22Rv1 (cell line): Measurements from ENCODE around the gene GPR132.

Experiments
- CTCF ChIP-seq: fragments of 450-650 bp; IDR thresholded peaks from 2 replicates; pipeline ENCODE4 v1.5.1; 2017; ENCODE audit warnings: mild to moderate bottlenecking
- ZFX ChIP-seq: fragments of 450-650 bp; IDR thresholded peaks from 2 replicates; pipeline ENCODE4 v1.6.1; 2017; ENCODE audit warnings: antibody characterized with exemption, borderline replicate concordance

DNA sequence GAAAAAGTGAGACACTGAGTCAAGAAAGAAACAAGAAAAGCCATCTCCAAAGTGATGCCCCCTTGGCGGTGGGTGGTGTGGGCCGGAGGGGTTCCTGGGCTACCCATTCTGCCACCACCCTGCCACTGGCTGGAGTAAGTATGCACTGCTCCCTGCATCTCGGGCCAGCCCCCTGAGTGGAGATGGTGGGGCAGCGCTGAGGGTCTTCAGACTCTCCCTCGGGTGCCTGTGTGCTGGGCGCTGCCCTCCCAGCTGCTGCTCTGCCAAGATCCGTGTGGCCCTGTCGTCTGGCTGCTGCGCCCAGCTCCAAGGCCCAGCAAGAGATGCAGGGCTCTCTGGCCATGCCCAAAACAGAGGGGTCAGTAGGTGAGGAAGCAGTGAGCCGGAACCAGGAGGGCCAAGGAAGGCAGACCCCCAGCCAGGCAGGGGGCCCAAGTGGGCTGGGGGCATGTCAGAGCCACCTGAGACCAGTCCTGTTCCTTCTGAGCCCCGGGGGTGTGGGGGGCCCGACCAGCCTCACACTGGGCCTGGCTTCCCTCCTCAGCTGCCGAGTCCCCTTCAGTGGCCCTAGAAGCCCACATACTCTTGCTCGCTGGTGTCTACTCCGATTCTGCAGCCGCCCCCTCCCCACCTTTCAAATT is 5.2 kb downstream of the GPR132 start:
- no peak for TF ChIP-seq CTCF
- no peak for TF ChIP-seq ZFX
